PC-9 (cell line): ENCODE data around the gene PJA2. TPM values are rescaled to one million over a fixed set of nuclear protein-coding genes. Genes with fewer than 3 reads are reported as not detected.

ENCODE experiments used
- BruUV-seq: library from RNA; stranded (reverse); fragments of 400-500 nt; replicated peaks from 2 replicates; lab custom pipeline; 2021; lab: Mats Ljungman, UMichigan
- CTCF ChIA-PET: fragments of 300-600 bp; sonication (Branson Sonifier 250); formaldehyde crosslinking; loops from one replicate; lab custom pipeline; 2022; ENCODE audit warnings: antibody characterized with exemption; lab: Charles Lee
- POLR2A ChIA-PET: fragments of 300-600 bp; sonication (Branson Sonifier 250); formaldehyde crosslinking; loops from one replicate; lab custom pipeline; 2022; ENCODE audit warnings: antibody characterized with exemption; ENCODE audit not compliant: unreplicated experiment; lab: Charles Lee
- DNase-seq, 2 experiments: peaks; one replicate each; pipeline versions ENCODE4 v3.0.0 to v3.0.0-alpha.2; 2015 to 2022; ENCODE audit warnings: mixed read lengths in 1 of 2
- H2AFZ ChIP-seq: fragments of 200-600 bp; sonication (generic); 2 replicates; pipeline ENCODE4 v1.8.1; 2017; ENCODE audit warnings: antibody characterized with exemption
- H3F3A ChIP-seq: fragments of 200-600 bp; sonication (generic); 2 replicates; pipeline ENCODE4 v1.8.1; 2017; ENCODE audit warnings: antibody characterized with exemption, mild to moderate bottlenecking, low read depth; ENCODE audit not compliant: insufficient read depth
- H3K27ac ChIP-seq: fragments of 200-600 bp; sonication (generic); 2 replicates; pipeline ENCODE4 v1.6.1; 2016; ENCODE audit warnings: mixed run types
- H3K27me3 ChIP-seq: fragments of 200-600 bp; sonication (generic); 2 replicates; pipeline ENCODE4 v1.6.1; 2016; ENCODE audit warnings: low read depth, mixed run types; ENCODE audit not compliant: insufficient read depth
- H3K36me3 ChIP-seq: fragments of 200-600 bp; sonication (generic); 2 replicates; pipeline ENCODE4 v1.6.1; 2016; ENCODE audit warnings: low read depth, mixed run types
- H3K4me1 ChIP-seq: fragments of 200-600 bp; sonication (generic); replicated peaks from 2 replicates; pipeline ENCODE4 v1.6.1; 2016; ENCODE audit warnings: mixed run types; ENCODE audit not compliant: insufficient read depth
- H3K4me2 ChIP-seq: fragments of 200-600 bp; sonication (generic); 2 replicates; pipeline ENCODE4 v1.6.1; 2017; ENCODE audit warnings: mixed run types
- H3K4me3 ChIP-seq: fragments of 200-600 bp; sonication (generic); 2 replicates; pipeline ENCODE4 v1.6.1; 2016; ENCODE audit warnings: mixed run types
- H3K79me2 ChIP-seq: fragments of 200-600 bp; sonication (generic); 2 replicates; pipeline ENCODE4 v1.6.1; 2017; ENCODE audit warnings: low read depth, mixed run types
- H3K9me2 ChIP-seq: fragments of 200-600 bp; sonication (generic); 2 replicates; pipeline ENCODE4 v1.8.1; 2017; ENCODE audit warnings: mild to moderate bottlenecking; ENCODE audit not compliant: insufficient read depth
- H3K9me3 ChIP-seq: fragments of 200-600 bp; sonication (generic); 2 replicates; pipeline ENCODE4 v1.8.1; 2016; ENCODE audit warnings: low read depth; ENCODE audit not compliant: insufficient read depth
- H4K20me1 ChIP-seq: fragments of 200-600 bp; sonication (generic); 2 replicates; pipeline ENCODE4 v1.8.1; 2017; ENCODE audit not compliant: insufficient read depth
- CTCF ChIP-seq: fragments of 200-600 bp; sonication (generic); conservative IDR thresholded peaks from 2 replicates; pipeline ENCODE4 v1.6.1; 2017; ENCODE audit warnings: mixed run types, antibody characterized with exemption, mild to moderate bottlenecking, moderate library complexity
- EZH2 ChIP-seq: fragments of 200-600 bp; sonication (generic); IDR thresholded peaks from 2 replicates; pipeline ENCODE4 v1.8.0; 2017; ENCODE audit warnings: antibody characterized with exemption, low read depth
- intact Hi-C: fragments of 100-400 bp; cut with micrococcal nuclease; formaldehyde crosslinking; loops from one replicate; pipeline ENCODE4 v1.10.0; 2022; ENCODE audit not compliant: unreplicated experiment
- total RNA-seq: library from RNA; stranded (reverse); gene quantifications from 2 replicates; pipeline ENCODE4 v1.2.3, GENCODE V29; 2021

The PJA2 gene
- total RNA-seq, 1 experiment from 2014 or later = 29.9 TPM

GRCh38 chr5:109326919-109327318 is 82.9 kb downstream of the PJA2 start:
- no peaks in the 10 kb centered on the region for H3K27me3 ChIP-seq
- intact Hi-C loops = loop anchor here (10.0 kb wide), 1 partner anchor 138 kb away; no protein-coding TSS in a partner anchor
- no TSS peak for BruUV-seq
- no peaks in the 10 kb centered on the region for H3K9me2 ChIP-seq
- H3K79me2 ChIP-seq = no peaks in the 10 kb centered on the region
- H2AFZ ChIP-seq = no peak overlapping the region
- TF ChIP-seq CTCF (no peak), EZH2 (no peak)
- no peak for DNase-seq
- no peaks in the 10 kb centered on the region for H3K4me1 ChIP-seq
- no peaks in the 10 kb centered on the region for H4K20me1 ChIP-seq
- no peak overlapping the region for H3K4me3 ChIP-seq
- H3K9me3 ChIP-seq = no peaks in the 10 kb centered on the region
- no peaks in the 10 kb centered on the region for H3F3A ChIP-seq
- H3K4me2 ChIP-seq = no peak overlapping the region
- POLR2A ChIA-PET = no interaction called here
- H3K36me3 ChIP-seq = no peaks in the 10 kb centered on the region
- no peak overlapping the region for H3K27ac ChIP-seq
- CTCF ChIA-PET = no interaction called here

- Histone ChIP-seq H3K27ac (no peak overlapping the region), H3K9me3 (no peaks in the 10 kb centered on the region), H3K4me2 (no peak overlapping the region), H4K20me1 (no peaks in the 10 kb centered on the region), H3K4me3 (no peak overlapping the region), H3K79me2 (no peaks in the 10 kb centered on the region), H3K9me2 (no peaks in the 10 kb centered on the region), H2AFZ (no peak overlapping the region), H3K36me3 (no peaks in the 10 kb centered on the region), H3F3A (no peaks in the 10 kb centered on the region), H3K4me1 (no peaks in the 10 kb centered on the region), H3K27me3 (no peaks in the 10 kb centered on the region)
- intact Hi-C loops = loop anchor here (10.0 kb wide), 1 partner anchor 139 kb away; no protein-coding TSS in a partner anchor
- no peak for TF ChIP-seq CTCF
- no peak for TF ChIP-seq EZH2
- POLR2A ChIA-PET = interaction anchor here (0.7 kb wide), 1 partner anchor 476 kb away, joined by 6 read pairs; no protein-coding TSS in a partner anchor
- CTCF ChIA-PET = no interaction called here
- no peak for DNase-seq
- BruUV-seq = no TSS peak
Observed at GRCh38 chr5:109325456-109325855, 84.3 kb downstream of the PJA2 start.

- BruUV-seq = no TSS peak
- H2AFZ ChIP-seq = no peak overlapping the region
Observed at GRCh38 chr5:109324931-109325330, 84.8 kb downstream of the PJA2 start.

More at GRCh38 chr5:109324931-109325330, 84.8 kb downstream of the PJA2 start:
- ChIA-PET CTCF (no interaction called here), POLR2A (no interaction called here)
- no peak overlapping the region for H3K4me3 ChIP-seq
- no peaks in the 10 kb centered on the region for H3K9me3 ChIP-seq
- H3K79me2 ChIP-seq = no peaks in the 10 kb centered on the region
- no peaks in the 10 kb centered on the region for H3F3A ChIP-seq
- no peak overlapping the region for H3K4me2 ChIP-seq
- no peaks in the 10 kb centered on the region for H3K27me3 ChIP-seq
- no peaks in the 10 kb centered on the region for H3K4me1 ChIP-seq
- TF ChIP-seq EZH2 (no peak), CTCF (no peak)
- DNase-seq = no peak
- H3K36me3 ChIP-seq = no peaks in the 10 kb centered on the region
- intact Hi-C loops = loop anchor here (10.0 kb wide), 1 partner anchor 140 kb away; no protein-coding TSS in a partner anchor
- no peak overlapping the region for H3K27ac ChIP-seq
- H4K20me1 ChIP-seq = no peaks in the 10 kb centered on the region
- no peaks in the 10 kb centered on the region for H3K9me2 ChIP-seq
